Tibial nerve (tissue), 3 donors: Measurements from ENCODE around the gene STK33.

Source experiments
- POLR2A ChIP-seq, 2 donors: fragments of 450-650 bp; IDR thresholded peaks; one replicate each; pipeline ENCODE4 v1.6.1; 2017; ENCODE audit warnings: antibody characterized with exemption in 2 of 2, mild to moderate bottlenecking in 2 of 2, moderate library complexity in 2 of 2
- TF ChIP-seq, protein P1 (sequence below), 5 experiments: fragments of 200-600 bp in 3 of 5; fragments of 450-650 bp in 2 of 5; sonication (generic) in 3 of 5; IDR thresholded peaks; one replicate each; pipeline ENCODE4 v1.5.1; 2016 to 2019; ENCODE audit warnings: antibody characterized with exemption in 5 of 5, mild to moderate bottlenecking in 3 of 5, moderate library complexity in 2 of 5

DNA sequence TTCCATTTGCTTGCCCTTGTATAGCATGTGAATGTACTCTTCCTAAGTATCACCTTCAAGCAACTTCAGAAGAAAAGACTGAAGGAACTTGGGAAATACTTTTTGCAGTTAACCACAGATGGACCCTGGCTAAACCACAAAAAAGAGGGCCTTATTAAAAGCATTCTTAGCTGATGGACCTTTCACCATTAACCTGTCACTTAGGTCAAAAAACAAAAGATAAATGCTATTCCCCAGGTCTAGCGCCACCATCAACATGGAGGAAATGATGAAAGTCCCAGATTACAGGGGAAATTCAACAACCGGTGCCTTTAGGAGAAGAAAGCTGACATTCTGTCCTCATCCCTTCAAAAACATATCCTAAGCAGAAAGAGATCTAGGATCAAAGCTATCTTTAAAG lies 29.5 kb downstream of the STK33 start:
- no peak for TF ChIP-seq POLR2A (IDR thresholded peaks at IDR 0.05)
- TF ChIP-seq, protein P1, sequence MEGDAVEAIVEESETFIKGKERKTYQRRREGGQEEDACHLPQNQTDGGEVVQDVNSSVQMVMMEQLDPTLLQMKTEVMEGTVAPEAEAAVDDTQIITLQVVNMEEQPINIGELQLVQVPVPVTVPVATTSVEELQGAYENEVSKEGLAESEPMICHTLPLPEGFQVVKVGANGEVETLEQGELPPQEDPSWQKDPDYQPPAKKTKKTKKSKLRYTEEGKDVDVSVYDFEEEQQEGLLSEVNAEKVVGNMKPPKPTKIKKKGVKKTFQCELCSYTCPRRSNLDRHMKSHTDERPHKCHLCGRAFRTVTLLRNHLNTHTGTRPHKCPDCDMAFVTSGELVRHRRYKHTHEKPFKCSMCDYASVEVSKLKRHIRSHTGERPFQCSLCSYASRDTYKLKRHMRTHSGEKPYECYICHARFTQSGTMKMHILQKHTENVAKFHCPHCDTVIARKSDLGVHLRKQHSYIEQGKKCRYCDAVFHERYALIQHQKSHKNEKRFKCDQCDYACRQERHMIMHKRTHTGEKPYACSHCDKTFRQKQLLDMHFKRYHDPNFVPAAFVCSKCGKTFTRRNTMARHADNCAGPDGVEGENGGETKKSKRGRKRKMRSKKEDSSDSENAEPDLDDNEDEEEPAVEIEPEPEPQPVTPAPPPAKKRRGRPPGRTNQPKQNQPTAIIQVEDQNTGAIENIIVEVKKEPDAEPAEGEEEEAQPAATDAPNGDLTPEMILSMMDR (IDR thresholded peaks at IDR 0.05), result no peak
